HL-60 (cell line): ENCODE data around the gene CACNA2D3.
A peak's percentile ranks its signal among the peaks of the same experiment; 100 is the strongest.

Source experiments
- DNase-seq, 2 experiments: peaks; one replicate each; pipeline ENCODE4 v3.0.0-alpha.2; 2010 to 2020; ENCODE audit warnings: low read depth in 1 of 2, low spot score in 1 of 2
- H3K27ac ChIP-seq: fragments of 250-450 bp; sonication (Bioruptor Pico); replicated peaks from 2 replicates; pipeline ENCODE4 v1.5.1; 2020; ENCODE audit warnings: mild to moderate bottlenecking, moderate library complexity
- H3K27me3 ChIP-seq: fragments of 250-450 bp; sonication (Bioruptor Pico); 2 replicates; pipeline ENCODE4 v1.5.1; 2021; ENCODE audit warnings: mild to moderate bottlenecking, moderate library complexity; ENCODE audit not compliant: insufficient read depth, poor library complexity, severe bottlenecking
- H3K4me3 ChIP-seq: replicated peaks from 2 replicates; pipeline ENCODE4 v1.5.1; 2011; ENCODE audit warnings: mild to moderate bottlenecking, control low read depth, low read length; ENCODE audit not compliant: insufficient read depth
- GABPA ChIP-seq: IDR thresholded peaks from 2 replicates; pipeline ENCODE4 v1.6.1; 2012; ENCODE audit warnings: low read depth
- POLR2AphosphoS5 ChIP-seq: IDR thresholded peaks from 2 replicates; pipeline ENCODE4 v1.6.1; 2012; ENCODE audit warnings: low read depth
- SPI1 ChIP-seq: IDR thresholded peaks from 2 replicates; pipeline ENCODE4 v1.6.1; 2012; ENCODE audit warnings: low read depth, mild to moderate bottlenecking, borderline replicate concordance
- TF ChIP-seq, protein P1 (sequence below): IDR thresholded peaks from one replicate; pipeline ENCODE4 v1.5.1; 2011; ENCODE audit warnings: low read length, control low read depth, inconsistent platforms; ENCODE audit not compliant: insufficient read depth
- TF ChIP-seq, protein P2 (sequence below): IDR thresholded peaks from 2 replicates; pipeline ENCODE4 v1.6.1; 2012; ENCODE audit warnings: low read depth; ENCODE audit not compliant: insufficient replicate concordance

The CACNA2D3 gene

DNA sequence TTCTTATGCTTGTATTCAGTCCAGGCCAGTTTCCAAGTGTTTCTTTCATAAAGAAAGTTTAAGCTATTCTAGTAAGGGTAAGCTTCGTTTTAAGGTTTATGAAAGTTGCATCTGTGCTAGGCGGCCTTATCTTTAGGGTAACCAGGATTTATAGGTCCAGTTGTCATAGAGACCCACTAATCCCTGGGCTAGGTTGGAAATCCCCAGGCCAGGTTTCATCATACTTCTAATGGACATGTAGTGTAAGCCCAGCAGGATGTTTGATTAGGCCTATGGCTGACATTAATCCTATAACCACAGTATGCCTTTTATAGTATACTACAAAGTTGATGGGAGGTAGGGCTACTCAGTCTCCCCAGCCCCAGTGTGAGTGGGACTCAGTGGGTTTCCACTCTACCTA is 312.4 kb downstream of the CACNA2D3 start:
- no peaks in the 10 kb centered on the region for H3K27me3 ChIP-seq
- no peak overlapping the region for H3K27ac ChIP-seq
- H3K4me3 ChIP-seq = no peak overlapping the region
- TF ChIP-seq SPI1 (no peak), POLR2AphosphoS5 (no peak), GABPA (no peak)
- TF ChIP-seq, protein P1, sequence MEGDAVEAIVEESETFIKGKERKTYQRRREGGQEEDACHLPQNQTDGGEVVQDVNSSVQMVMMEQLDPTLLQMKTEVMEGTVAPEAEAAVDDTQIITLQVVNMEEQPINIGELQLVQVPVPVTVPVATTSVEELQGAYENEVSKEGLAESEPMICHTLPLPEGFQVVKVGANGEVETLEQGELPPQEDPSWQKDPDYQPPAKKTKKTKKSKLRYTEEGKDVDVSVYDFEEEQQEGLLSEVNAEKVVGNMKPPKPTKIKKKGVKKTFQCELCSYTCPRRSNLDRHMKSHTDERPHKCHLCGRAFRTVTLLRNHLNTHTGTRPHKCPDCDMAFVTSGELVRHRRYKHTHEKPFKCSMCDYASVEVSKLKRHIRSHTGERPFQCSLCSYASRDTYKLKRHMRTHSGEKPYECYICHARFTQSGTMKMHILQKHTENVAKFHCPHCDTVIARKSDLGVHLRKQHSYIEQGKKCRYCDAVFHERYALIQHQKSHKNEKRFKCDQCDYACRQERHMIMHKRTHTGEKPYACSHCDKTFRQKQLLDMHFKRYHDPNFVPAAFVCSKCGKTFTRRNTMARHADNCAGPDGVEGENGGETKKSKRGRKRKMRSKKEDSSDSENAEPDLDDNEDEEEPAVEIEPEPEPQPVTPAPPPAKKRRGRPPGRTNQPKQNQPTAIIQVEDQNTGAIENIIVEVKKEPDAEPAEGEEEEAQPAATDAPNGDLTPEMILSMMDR = no peak
- TF ChIP-seq, protein P2, sequence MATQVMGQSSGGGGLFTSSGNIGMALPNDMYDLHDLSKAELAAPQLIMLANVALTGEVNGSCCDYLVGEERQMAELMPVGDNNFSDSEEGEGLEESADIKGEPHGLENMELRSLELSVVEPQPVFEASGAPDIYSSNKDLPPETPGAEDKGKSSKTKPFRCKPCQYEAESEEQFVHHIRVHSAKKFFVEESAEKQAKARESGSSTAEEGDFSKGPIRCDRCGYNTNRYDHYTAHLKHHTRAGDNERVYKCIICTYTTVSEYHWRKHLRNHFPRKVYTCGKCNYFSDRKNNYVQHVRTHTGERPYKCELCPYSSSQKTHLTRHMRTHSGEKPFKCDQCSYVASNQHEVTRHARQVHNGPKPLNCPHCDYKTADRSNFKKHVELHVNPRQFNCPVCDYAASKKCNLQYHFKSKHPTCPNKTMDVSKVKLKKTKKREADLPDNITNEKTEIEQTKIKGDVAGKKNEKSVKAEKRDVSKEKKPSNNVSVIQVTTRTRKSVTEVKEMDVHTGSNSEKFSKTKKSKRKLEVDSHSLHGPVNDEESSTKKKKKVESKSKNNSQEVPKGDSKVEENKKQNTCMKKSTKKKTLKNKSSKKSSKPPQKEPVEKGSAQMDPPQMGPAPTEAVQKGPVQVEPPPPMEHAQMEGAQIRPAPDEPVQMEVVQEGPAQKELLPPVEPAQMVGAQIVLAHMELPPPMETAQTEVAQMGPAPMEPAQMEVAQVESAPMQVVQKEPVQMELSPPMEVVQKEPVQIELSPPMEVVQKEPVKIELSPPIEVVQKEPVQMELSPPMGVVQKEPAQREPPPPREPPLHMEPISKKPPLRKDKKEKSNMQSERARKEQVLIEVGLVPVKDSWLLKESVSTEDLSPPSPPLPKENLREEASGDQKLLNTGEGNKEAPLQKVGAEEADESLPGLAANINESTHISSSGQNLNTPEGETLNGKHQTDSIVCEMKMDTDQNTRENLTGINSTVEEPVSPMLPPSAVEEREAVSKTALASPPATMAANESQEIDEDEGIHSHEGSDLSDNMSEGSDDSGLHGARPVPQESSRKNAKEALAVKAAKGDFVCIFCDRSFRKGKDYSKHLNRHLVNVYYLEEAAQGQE = no peak
- no peak for DNase-seq

DNA sequence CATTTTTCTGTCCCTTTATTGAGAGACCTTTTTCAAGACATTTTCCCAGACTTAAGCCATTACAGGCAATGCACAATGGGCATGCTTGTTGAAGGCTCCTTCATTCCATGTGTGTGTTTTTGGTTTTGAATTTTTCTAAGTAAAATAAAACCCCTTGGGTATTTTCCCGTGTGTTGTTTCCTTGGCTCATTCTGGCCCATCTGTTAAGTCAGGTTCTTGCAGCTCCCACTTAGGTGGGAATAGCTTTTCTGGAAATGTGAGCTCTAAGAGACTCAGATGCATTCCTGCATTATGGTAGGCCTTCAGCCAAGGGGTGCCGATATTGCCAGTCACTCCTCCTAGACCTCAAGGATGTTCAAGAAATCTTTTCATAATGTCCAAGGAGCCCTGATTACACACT is 314.9 kb downstream of the CACNA2D3 start:
- Histone ChIP-seq H3K4me3 (no peak overlapping the region), H3K27ac (no peak overlapping the region), H3K27me3 (no peaks in the 10 kb centered on the region)
- TF ChIP-seq SPI1 (no peak), GABPA (no peak)
- TF ChIP-seq, protein P1 = no peak
- no peak for DNase-seq

DNA sequence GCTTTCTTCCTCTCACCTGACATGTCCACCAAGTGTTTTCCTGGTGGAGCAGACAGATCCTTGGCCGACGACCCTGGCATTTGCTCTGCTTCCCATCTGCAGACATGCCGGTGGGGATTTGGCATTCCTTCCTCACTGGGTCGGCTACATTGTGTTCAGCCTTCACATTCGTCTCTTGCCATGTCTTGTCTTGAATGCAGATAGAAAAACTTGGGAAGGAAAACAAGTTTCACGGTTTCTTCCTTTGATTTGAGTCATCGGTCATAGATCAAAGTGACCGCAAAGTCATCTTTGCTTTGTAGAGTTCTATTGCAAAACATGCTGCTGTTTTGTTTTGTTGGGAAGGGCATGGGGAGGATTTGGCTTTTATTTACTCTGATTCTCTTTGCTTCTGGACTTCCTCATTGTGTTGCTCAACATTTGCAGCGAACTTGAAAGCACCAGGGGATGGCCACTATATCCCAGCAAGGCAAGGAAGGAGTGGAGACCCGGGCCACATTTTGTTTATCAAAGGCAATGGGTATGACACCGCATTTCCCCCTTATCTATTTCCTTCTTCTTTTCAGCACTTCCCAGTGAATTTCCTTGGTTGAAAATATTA is 321.3 kb downstream of the CACNA2D3 start:
- no peak overlapping the region for H3K27ac ChIP-seq
- no peak overlapping the region for H3K4me3 ChIP-seq
- no peak for DNase-seq
- no peaks in the 10 kb centered on the region for H3K27me3 ChIP-seq
- TF ChIP-seq GABPA (no peak), SPI1 (no peak), POLR2AphosphoS5 (no peak)
- TF ChIP-seq, protein P1 = no peak
- TF ChIP-seq, protein P2 = no peak

DNA sequence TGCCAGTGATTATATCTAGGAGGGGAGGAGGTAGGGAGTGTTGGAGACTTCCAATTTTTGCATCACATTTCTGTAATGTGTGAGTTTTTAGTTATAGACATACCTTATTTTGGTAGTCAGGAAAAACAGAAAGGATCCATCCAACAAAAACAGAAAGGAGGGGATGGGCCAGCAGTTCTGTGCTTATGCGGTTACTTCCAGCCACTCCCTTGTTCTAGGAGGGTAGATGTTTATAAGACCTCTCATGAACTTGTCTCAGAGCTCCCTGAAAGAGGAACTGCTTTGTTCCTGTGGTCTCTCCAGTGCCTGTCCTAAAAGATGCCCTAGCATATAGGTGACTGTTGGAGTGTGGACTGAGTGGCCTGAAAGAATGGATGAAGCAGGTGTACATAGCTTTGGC is 323.3 kb downstream of the CACNA2D3 start:
- DNase-seq = no peak

More for the DNA sequence above, 323.3 kb downstream of the CACNA2D3 start:
- Histone ChIP-seq H3K27me3 (no peaks in the 10 kb centered on the region), H3K4me3 (no peak overlapping the region), H3K27ac (no peak overlapping the region)
- TF ChIP-seq GABPA = no peak
- TF ChIP-seq POLR2AphosphoS5 = no peak
- TF ChIP-seq, protein P1 = no peak
- TF ChIP-seq, protein P2 = no peak
- peak; percentile 42; the same call in 1 of the 2 replicates for TF ChIP-seq SPI1
